ENCODE data around the gene GABBR1.
A peak's percentile ranks its signal among the peaks of the same experiment; 100 is the strongest.

GABBR1 gene

DNA sequence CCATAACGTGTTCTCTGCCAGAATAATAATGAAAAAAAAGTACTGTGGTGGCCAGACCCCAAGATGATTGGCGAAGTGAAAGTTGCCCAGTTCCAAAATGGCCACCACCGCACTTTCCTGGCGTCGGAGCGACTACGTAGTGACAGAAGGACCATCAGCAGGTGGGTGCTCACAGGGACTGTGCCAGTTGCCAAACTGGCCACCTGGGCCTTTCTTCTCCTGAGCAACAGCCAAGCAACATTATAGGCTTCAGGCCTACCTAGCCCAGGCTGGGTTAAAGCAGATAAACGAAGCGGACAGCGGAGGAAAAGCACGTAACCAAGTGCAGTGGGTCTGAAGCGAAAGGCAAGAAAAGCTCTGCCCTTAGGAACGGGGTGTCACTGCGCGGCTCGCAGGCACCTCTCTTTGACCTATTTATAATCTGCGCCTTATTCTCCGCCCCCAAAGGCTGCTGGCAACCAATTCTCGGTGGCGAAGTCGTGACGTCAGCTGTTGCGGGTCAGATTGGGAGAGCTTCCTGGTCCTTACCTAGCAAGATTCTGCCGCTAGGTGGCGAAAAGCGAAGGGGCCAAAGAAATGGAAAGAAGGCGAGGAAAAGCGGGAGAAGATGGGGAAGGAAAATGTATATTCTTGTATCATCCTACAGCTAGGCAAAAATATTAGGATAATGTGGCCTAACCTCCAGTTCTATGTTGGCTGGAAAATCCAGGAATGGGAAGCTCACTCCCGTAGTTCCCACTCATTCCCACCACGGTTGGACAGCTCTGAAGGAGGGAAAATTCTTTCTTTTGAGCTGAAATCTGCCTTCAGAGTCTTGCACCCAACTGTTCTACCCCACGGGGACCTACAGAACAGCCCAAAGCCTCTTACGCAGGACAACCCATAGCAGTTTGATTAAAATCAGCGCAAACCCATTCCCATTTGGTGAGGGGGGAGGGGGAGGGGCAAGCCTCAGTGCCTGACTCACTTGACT is 17.0 kb upstream of the GABBR1 start:
- Histone ChIP-seq H3K27ac (ENCODE audit: poor library complexity, severe bottlenecking) (peak overlapping the region; percentile 20), H3K4me3 (ENCODE audit: severe bottlenecking) (peak overlapping the region; percentile 45), H3K27me3 (ENCODE audit: insufficient read depth, poor library complexity, severe bottlenecking) (no peaks in the 10 kb centered on the region), H3K9me3 (ENCODE audit: severe bottlenecking) (no peaks in the 10 kb centered on the region), H3K36me3 (ENCODE audit: low read depth) (peaks cover 6% of the 10 kb centered on the region; the same call in 1 of the 2 replicates), H3K4me1 (ENCODE audit: insufficient read depth, poor library complexity, severe bottlenecking) (peaks cover 3% of the 10 kb centered on the region)
- peak; percentile 96 for DNase-seq (ENCODE audit: low spot score)
- TF ChIP-seq, protein P1, sequence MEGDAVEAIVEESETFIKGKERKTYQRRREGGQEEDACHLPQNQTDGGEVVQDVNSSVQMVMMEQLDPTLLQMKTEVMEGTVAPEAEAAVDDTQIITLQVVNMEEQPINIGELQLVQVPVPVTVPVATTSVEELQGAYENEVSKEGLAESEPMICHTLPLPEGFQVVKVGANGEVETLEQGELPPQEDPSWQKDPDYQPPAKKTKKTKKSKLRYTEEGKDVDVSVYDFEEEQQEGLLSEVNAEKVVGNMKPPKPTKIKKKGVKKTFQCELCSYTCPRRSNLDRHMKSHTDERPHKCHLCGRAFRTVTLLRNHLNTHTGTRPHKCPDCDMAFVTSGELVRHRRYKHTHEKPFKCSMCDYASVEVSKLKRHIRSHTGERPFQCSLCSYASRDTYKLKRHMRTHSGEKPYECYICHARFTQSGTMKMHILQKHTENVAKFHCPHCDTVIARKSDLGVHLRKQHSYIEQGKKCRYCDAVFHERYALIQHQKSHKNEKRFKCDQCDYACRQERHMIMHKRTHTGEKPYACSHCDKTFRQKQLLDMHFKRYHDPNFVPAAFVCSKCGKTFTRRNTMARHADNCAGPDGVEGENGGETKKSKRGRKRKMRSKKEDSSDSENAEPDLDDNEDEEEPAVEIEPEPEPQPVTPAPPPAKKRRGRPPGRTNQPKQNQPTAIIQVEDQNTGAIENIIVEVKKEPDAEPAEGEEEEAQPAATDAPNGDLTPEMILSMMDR (IDR thresholded peaks at IDR 0.05; ENCODE audit: poor library complexity, severe bottlenecking): peak; percentile 96
- peak; percentile 94 for ATAC-seq (ENCODE audit: low read depth)

DNA sequence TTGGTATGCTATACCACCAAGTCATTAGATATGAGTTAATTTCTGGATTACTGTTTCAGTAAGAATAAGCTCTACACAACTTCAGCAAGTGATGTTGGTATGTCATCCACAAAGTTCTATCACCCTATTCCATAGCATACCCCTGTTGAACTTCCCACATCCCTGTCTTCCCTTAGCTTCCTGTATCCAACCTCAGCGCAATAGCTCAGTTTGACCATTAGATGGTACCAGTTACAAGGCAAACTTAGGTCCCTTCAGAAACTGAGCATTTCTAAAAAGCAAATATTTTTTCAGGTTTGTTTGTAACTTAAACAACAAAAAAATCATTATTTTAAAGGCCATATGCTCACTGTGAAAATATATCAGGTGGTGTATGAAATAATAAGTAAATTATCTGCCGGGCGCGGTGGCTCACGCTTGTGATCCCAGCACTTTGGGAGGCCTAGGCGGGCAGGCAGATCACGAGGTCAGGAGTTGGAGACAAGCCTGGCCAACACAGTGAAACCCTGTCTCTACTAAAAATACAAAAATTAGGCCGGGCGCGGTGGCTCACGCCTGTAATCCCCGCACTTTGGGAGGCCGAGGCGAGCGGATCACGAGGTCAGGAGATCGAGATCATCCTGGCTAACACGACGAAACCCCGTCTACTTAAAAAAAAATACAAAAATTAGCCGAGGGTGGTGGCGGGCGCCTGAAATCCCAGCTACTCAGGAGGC is 15.1 kb upstream of the GABBR1 start:
- Histone ChIP-seq H3K36me3 (ENCODE audit: low read depth) (peaks cover 6% of the 10 kb centered on the region; the same call in 1 of the 2 replicates), H3K27ac (ENCODE audit: poor library complexity, severe bottlenecking) (no peak overlapping the region), H3K4me1 (ENCODE audit: insufficient read depth, poor library complexity, severe bottlenecking) (peaks cover 3% of the 10 kb centered on the region), H3K9me3 (ENCODE audit: severe bottlenecking) (no peaks in the 10 kb centered on the region), H3K4me3 (ENCODE audit: severe bottlenecking) (no peak overlapping the region), H3K27me3 (ENCODE audit: insufficient read depth, poor library complexity, severe bottlenecking) (no peaks in the 10 kb centered on the region)
- DNase-seq (ENCODE audit: low spot score) (no peak), ATAC-seq (ENCODE audit: low read depth) (0 out of 3 replicates have a peak, but pooled peaks have one; percentile 23)
- TF ChIP-seq, protein P1 (IDR thresholded peaks at IDR 0.05; ENCODE audit: poor library complexity, severe bottlenecking): peak; percentile 83

DNA sequence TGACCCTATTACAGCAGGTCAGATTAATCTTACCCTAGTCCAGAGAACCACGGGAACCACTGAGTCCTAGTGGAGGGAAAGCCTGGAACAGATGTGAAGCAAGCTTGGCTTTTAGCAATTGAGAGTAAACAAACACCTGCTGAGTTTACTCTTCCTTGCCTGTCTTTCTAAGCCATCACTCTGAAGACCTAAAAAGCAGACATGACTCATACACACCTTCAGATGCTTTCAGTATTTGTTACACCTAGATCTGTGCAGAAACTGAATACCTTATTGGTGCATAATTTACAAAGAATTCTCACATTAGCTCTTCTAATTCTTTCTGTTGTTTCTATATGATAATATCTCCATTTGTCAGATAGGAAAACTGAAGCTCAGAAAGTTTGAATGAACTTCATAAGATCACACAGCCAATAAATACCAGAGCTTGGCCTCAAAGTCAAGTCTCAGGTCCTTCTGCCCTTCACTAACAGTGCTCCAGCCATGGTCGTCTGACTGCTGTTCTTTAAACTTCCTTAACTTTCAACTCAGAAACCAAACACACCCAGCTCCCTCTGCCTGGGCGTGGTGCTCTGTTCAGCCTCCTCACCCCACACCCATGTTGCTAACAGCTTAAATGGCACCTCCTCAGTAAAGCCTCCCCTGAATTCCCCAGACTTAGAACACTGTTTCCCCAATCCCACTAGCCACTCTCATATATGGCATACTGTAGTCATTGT is 8.6 kb upstream of the GABBR1 start:
- TF ChIP-seq, protein P1 (IDR thresholded peaks at IDR 0.05; ENCODE audit: poor library complexity, severe bottlenecking): no peak
- Histone ChIP-seq H3K9me3 (ENCODE audit: severe bottlenecking) (no peaks in the 10 kb centered on the region), H3K36me3 (ENCODE audit: low read depth) (no peaks in the 10 kb centered on the region), H3K4me1 (ENCODE audit: insufficient read depth, poor library complexity, severe bottlenecking) (peaks cover 4% of the 10 kb centered on the region), H3K27me3 (ENCODE audit: insufficient read depth, poor library complexity, severe bottlenecking) (no peaks in the 10 kb centered on the region), H3K27ac (ENCODE audit: poor library complexity, severe bottlenecking) (no peak overlapping the region), H3K4me3 (ENCODE audit: severe bottlenecking) (no peak overlapping the region)
- ATAC-seq (ENCODE audit: low read depth) (peak; percentile 38; the same call in 1 of the 3 replicates), DNase-seq (ENCODE audit: low spot score) (no peak)

DNA sequence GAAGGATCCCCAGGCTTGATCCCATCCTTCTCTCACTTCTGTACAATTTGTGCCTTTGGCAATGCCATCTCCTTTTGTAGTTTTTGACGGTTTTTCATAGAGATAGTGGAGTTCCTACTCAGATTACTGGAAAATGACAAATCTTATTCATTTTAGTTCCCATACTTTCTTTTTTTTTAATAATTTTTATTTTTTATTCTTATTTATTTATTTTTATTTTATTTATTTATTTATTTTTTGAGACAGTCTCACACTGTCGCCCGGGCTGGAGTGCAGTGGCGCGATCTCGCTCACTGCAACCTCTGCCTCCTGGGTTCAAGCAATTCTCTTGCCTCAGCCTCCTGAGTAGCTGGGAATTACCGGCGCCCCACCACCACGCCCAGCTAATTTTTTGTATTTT is 4.3 kb upstream of the GABBR1 start:
- Histone ChIP-seq H3K27me3 (ENCODE audit: insufficient read depth, poor library complexity, severe bottlenecking) (no peaks in the 10 kb centered on the region), H3K27ac (ENCODE audit: poor library complexity, severe bottlenecking) (no peak overlapping the region), H3K4me3 (ENCODE audit: severe bottlenecking) (no peak overlapping the region), H3K36me3 (ENCODE audit: low read depth) (no peaks in the 10 kb centered on the region), H3K9me3 (ENCODE audit: severe bottlenecking) (no peaks in the 10 kb centered on the region), H3K4me1 (ENCODE audit: insufficient read depth, poor library complexity, severe bottlenecking) (peaks cover 4% of the 10 kb centered on the region)
- ATAC-seq (ENCODE audit: low read depth) (no peak), DNase-seq (ENCODE audit: low spot score) (no peak)
- TF ChIP-seq, protein P1 (IDR thresholded peaks at IDR 0.05; ENCODE audit: poor library complexity, severe bottlenecking): no peak
